HepG2 (cell line): ENCODE data around the gene CAPN12. TPM values are rescaled to one million over a fixed set of nuclear protein-coding genes. Genes with fewer than 3 reads are reported as not detected.

ENCODE experiments used
- ATAC-seq: fragments of 200-7000 bp; cut with Tn5 transposase; 3 replicates; pipeline ENCODE4 v1.9.1; 2020; ENCODE audit warnings: mild to moderate bottlenecking, moderate library complexity
- BruUV-seq: library from RNA; stranded (reverse); fragments of 400-500 nt; replicated peaks from 2 replicates; lab custom pipeline; 2021; lab: Mats Ljungman, UMichigan
- CTCF ChIA-PET: fragments of 300-600 bp; formaldehyde crosslinking; extraction: SDS; loops from one replicate; lab custom pipeline; 2021; ENCODE audit warnings: low total read pairs, inconsistent platforms, low intra/inter-chr PET ratio; lab: Yijun Ruan, JAX
- POLR2A ChIA-PET: fragments of 350-600 bp; sonication (Branson Sonifier 250); formaldehyde crosslinking; loops from one replicate; lab custom pipeline; 2020; ENCODE audit warnings: antibody characterized with exemption, inconsistent platforms; lab: Yijun Ruan, JAX
- DNase-seq: peaks from one replicate; pipeline ENCODE4 v3.0.0-alpha.2; 2015; ENCODE audit warnings: low spot score
- FAIRE-seq: peaks from 3 replicates; lab custom pipeline; 2011; peaks lifted over from hg19 to GRCh38; lab: Jason Lieb, UNC
- H2AFZ ChIP-seq: one replicate; pipeline ENCODE4 v1.6.1; 2011; ENCODE audit warnings: low read length, inconsistent platforms
- H3K27ac ChIP-seq: fragments of 300-600 bp; 3 replicates; pipeline ENCODE4 v1.8.0; 2011; ENCODE audit warnings: mixed run types, mild to moderate bottlenecking, mixed read lengths, low read length, inconsistent platforms; ENCODE audit not compliant: insufficient read depth; ENCODE audit errors: extremely low read length
- H3K27me3 ChIP-seq, 2 experiments: fragments of 200-600 bp in 1 of 2; 2 replicates in 1 of 2; 3 replicates in 1 of 2; pipeline versions ENCODE4 v1.6.0 to v1.8.0; 2011; ENCODE audit warnings: low read length in 2 of 2, mild to moderate bottlenecking in 2 of 2, moderate library complexity in 2 of 2, inconsistent platforms in 1 of 2; ENCODE audit not compliant: insufficient read depth in 2 of 2, control insufficient read depth in 1 of 2
- H3K36me3 ChIP-seq, 2 experiments: fragments of 200-600 bp in 1 of 2; replicated peaks in 1 of 2; 2 replicates in 1 of 2; 3 replicates in 1 of 2; pipeline versions ENCODE4 v1.5.1 to v1.8.0; 2011; ENCODE audit warnings: low read length in 2 of 2, inconsistent platforms in 1 of 2; ENCODE audit not compliant: insufficient read depth in 2 of 2, control insufficient read depth in 1 of 2
- H3K4me1 ChIP-seq: 2 replicates; pipeline ENCODE4 v1.5.1; 2012; ENCODE audit warnings: low read length, inconsistent platforms; ENCODE audit not compliant: insufficient read depth
- H3K4me2 ChIP-seq: 2 replicates; pipeline ENCODE4 v1.6.0; 2011; ENCODE audit warnings: low read depth, low read length, inconsistent platforms
- H3K4me3 ChIP-seq, 3 experiments: fragments of 200-600 bp in 1 of 3; sonication (generic), shearing (Covaris generic) in 1 of 3; replicated peaks in 1 of 3; 2 replicates each; pipeline ENCODE4 v1.5.1; 2011 to 2016; ENCODE audit warnings: low read length in 3 of 3, inconsistent platforms in 2 of 3, low read depth in 2 of 3, mild to moderate bottlenecking in 2 of 3, control low read depth in 1 of 3, mixed read lengths in 1 of 3; ENCODE audit not compliant: insufficient read depth in 1 of 3
- H3K79me2 ChIP-seq: one replicate; pipeline ENCODE4 v1.6.1; 2011; ENCODE audit warnings: low read length, inconsistent platforms; ENCODE audit not compliant: insufficient read depth
- H3K9ac ChIP-seq: 2 replicates; pipeline ENCODE4 v1.6.0; 2011; ENCODE audit warnings: mild to moderate bottlenecking, low read depth, low read length, inconsistent platforms; ENCODE audit not compliant: insufficient read depth
- H3K9me3 ChIP-seq: 2 replicates; pipeline ENCODE4 v1.5.1; 2012; ENCODE audit warnings: mild to moderate bottlenecking, low read length
- H4K20me1 ChIP-seq: 2 replicates; pipeline ENCODE4 v1.6.0; 2011; ENCODE audit warnings: inconsistent platforms, mild to moderate bottlenecking, low read length, moderate library complexity; ENCODE audit not compliant: insufficient read depth
- WGBS: methylation state at CpG from one replicate; pipeline ENCODE4 v1.1.6; 2017; ENCODE audit warnings: low lambda C conversion rate; 5-methylcytosine and 5-hydroxymethylcytosine counted together
- in situ Hi-C: cut with HindIII; loops from 2 replicates; pipeline ENCODE4 v1.10.0; 2017; ENCODE audit warnings: low pct_unique_long_range_greater_than_20kb; ENCODE audit not compliant: extremely low pct_ligation_motif_present
- intact Hi-C: fragments of 100-400 bp; cut with micrococcal nuclease; formaldehyde crosslinking; loops from one replicate; pipeline ENCODE4 v1.10.0; 2022; ENCODE audit not compliant: unreplicated experiment
- polyA plus RNA-seq, 8 experiments: library from polyadenylated mRNA; depleted of rRNA in 3 of 8; stranded (reverse) in 7 of 8; unstranded in 1 of 8; fragments of >200 nt; fragmentation: Illumina TruSeq in 4 of 8; extraction: Trizol in 4 of 8; gene quantifications; 2 replicates each; pipeline versions ENCODE4 v1.2.1 to v1.2.3, GENCODE V29; 2011 to 2016; ENCODE audit warnings: low read depth in 4 of 8, missing spikeins in 1 of 8, mixed read lengths in 1 of 8; ENCODE audit not compliant: insufficient read depth in 1 of 8
- total RNA-seq, 5 experiments: library from RNA; depleted of rRNA; stranded (reverse); fragments of >200 nt; fragmentation: Illumina TruSeq; extraction: Trizol; gene quantifications; 2 replicates each; pipeline ENCODE4 v1.2.3, GENCODE V29; 2016; ENCODE audit warnings: low read depth in 1 of 5
- TF ChIP-seq, protein P1 (sequence below): sonication (generic); formaldehyde crosslinking; IDR thresholded peaks from 2 replicates; pipeline ENCODE4 v1.5.1; 2020; ENCODE audit warnings: mild to moderate bottlenecking, missing genetic modification reagents, moderate library complexity
- TF ChIP-seq, protein P2 (sequence below): sonication (generic); formaldehyde crosslinking; IDR thresholded peaks from one replicate; pipeline ENCODE4 v1.5.1; 2020; ENCODE audit warnings: mild to moderate bottlenecking, missing genetic modification reagents; ENCODE audit errors: not compliant biosample characterization

Gene CAPN12
- total and polyA plus RNA-seq, 2 of the 13 experiments (the other 11 are each of a cell fraction or from before 2014, with no cell fraction given), result 1.6 to 13.6 TPM

DNA sequence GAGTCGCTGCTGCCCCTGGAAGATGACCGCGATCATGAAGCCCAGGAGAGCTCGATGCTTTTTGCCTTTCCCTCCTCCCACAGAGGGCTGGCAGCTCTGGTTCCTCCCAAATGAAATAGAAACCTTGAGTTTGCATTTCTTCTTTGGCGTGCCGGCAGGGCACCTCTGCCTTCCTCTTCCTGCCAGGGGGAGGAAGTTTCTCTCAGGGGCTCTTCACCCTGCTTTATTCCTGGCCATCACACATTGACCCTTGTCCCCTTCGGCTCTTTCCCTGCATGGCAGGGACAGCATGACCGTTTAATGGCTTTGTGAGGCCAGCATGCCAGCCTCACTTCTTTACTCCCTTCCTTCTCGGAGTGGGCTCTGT, 49.0 kb downstream of the CAPN12 start:
- H4K20me1 ChIP-seq, result peaks cover 14% of the 10 kb centered on the region; the same call in 1 of the 2 replicates
- no peak for ATAC-seq
- H3K27ac ChIP-seq, result no peak overlapping the region
- no peak overlapping the region for H3K4me3 ChIP-seq
- intact Hi-C loops, result no loop called here
- no peak overlapping the region for H3K4me2 ChIP-seq
- 89% methylated on average over 7 of the region's 9 CpGs for WGBS
- BruUV-seq, result no TSS peak
- in situ Hi-C loops, result no loop called here
- no peak overlapping the region for H2AFZ ChIP-seq
- peaks cover 26 to 52% of the 10 kb centered on the region in 2 experiments for H3K36me3 ChIP-seq
- H3K4me1 ChIP-seq, result peaks cover 100% of the 10 kb centered on the region
- no peaks in the 10 kb centered on the region for H3K9me3 ChIP-seq
- H3K9ac ChIP-seq, result no peak overlapping the region
- CTCF ChIA-PET, result no interaction called here
- POLR2A ChIA-PET, result interaction anchor here (1.5 kb wide), 1 partner anchor 48 kb away, joined by 4 read pairs; the partner anchor contains the start of gene ACTN4
- H3K79me2 ChIP-seq, result peaks cover 95% of the 10 kb centered on the region
- no peaks in the 10 kb centered on the region for H3K27me3 ChIP-seq
- FAIRE-seq, result no peak
- DNase-seq, result no peak
- TF ChIP-seq, protein P1, sequence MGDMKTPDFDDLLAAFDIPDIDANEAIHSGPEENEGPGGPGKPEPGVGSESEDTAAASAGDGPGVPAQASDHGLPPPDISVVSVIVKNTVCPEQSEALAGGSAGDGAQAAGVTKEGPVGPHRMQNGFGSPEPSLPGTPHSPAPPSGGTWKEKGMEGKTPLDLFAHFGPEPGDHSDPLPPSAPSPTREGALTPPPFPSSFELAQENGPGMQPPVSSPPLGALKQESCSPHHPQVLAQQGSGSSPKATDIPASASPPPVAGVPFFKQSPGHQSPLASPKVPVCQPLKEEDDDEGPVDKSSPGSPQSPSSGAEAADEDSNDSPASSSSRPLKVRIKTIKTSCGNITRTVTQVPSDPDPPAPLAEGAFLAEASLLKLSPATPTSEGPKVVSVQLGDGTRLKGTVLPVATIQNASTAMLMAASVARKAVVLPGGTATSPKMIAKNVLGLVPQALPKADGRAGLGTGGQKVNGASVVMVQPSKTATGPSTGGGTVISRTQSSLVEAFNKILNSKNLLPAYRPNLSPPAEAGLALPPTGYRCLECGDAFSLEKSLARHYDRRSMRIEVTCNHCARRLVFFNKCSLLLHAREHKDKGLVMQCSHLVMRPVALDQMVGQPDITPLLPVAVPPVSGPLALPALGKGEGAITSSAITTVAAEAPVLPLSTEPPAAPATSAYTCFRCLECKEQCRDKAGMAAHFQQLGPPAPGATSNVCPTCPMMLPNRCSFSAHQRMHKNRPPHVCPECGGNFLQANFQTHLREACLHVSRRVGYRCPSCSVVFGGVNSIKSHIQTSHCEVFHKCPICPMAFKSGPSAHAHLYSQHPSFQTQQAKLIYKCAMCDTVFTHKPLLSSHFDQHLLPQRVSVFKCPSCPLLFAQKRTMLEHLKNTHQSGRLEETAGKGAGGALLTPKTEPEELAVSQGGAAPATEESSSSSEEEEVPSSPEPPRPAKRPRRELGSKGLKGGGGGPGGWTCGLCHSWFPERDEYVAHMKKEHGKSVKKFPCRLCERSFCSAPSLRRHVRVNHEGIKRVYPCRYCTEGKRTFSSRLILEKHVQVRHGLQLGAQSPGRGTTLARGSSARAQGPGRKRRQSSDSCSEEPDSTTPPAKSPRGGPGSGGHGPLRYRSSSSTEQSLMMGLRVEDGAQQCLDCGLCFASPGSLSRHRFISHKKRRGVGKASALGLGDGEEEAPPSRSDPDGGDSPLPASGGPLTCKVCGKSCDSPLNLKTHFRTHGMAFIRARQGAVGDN (CRISPR knock-in tag), result 0 out of 2 replicates have a peak, but pooled peaks have one; percentile 18
- TF ChIP-seq, protein P2, sequence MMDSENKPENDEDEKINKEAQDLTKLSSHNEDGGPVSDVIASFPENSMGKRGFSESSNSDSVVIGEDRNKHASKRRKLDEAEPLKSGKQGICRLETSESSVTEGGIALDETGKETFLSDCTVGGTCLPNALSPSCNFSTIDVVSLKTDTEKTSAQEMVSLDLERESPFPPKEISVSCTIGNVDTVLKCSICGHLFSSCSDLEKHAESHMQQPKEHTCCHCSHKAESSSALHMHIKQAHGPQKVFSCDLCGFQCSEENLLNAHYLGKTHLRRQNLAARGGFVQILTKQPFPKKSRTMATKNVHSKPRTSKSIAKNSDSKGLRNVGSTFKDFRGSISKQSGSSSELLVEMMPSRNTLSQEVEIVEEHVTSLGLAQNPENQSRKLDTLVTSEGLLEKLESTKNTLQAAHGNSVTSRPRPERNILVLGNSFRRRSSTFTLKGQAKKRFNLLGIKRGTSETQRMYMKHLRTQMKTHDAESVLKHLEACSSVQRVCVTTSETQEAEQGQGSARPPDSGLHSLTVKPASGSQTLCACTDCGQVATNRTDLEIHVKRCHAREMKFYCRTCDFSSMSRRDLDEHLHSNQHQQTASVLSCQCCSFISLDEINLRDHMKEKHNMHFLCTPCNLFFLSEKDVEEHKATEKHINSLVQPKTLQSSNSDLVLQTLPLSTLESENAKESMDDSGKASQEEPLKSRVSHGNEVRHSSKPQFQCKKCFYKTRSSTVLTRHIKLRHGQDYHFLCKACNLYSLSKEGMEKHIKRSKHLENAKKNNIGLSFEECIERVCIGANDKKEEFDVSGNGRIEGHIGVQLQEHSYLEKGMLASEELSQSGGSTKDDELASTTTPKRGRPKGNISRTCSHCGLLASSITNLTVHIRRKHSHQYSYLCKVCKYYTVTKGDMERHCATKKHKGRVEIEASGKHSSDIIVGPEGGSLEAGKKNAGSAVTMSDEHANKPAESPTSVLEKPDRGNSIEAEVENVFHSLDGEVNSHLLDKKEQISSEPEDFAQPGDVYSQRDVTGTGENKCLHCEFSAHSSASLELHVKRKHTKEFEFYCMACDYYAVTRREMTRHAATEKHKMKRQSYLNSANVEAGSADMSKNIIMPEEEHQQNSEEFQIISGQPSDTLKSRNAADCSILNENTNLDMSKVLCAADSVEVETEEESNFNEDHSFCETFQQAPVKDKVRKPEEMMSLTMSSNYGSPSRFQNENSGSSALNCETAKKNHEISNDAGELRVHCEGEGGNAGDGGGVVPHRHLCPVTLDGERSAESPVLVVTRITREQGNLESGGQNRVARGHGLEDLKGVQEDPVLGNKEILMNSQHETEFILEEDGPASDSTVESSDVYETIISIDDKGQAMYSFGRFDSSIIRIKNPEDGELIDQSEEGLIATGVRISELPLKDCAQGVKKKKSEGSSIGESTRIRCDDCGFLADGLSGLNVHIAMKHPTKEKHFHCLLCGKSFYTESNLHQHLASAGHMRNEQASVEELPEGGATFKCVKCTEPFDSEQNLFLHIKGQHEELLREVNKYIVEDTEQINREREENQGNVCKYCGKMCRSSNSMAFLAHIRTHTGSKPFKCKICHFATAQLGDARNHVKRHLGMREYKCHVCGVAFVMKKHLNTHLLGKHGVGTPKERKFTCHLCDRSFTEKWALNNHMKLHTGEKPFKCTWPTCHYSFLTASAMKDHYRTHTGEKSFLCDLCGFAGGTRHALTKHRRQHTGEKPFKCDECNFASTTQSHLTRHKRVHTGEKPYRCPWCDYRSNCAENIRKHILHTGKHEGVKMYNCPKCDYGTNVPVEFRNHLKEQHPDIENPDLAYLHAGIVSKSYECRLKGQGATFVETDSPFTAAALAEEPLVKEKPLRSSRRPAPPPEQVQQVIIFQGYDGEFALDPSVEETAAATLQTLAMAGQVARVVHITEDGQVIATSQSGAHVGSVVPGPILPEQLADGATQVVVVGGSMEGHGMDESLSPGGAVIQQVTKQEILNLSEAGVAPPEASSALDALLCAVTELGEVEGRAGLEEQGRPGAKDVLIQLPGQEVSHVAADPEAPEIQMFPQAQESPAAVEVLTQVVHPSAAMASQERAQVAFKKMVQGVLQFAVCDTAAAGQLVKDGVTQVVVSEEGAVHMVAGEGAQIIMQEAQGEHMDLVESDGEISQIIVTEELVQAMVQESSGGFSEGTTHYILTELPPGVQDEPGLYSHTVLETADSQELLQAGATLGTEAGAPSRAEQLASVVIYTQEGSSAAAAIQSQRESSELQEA (CRISPR knock-in tag), result no peak
